SK-N-SH treated with all-trans-retinoic acid at 6 μM for 48 hours (cell line): ENCODE data around the gene GRAMD1B.

Experiments used
- OSR1 ChIP-seq: fragments of 250-450 bp; sonication (Bioruptor Pico); IDR thresholded peaks from 2 replicates; pipeline ENCODE4 v1.8.0; 2022; ENCODE audit warnings: moderate library complexity, mild to moderate bottlenecking, inconsistent platforms
- PATZ1 ChIP-seq: fragments of 250-450 bp; sonication (Bioruptor Pico); IDR thresholded peaks from 2 replicates; pipeline ENCODE4 v1.8.0; 2020; ENCODE audit warnings: mild to moderate bottlenecking, moderate library complexity, borderline replicate concordance
- POU6F1 ChIP-seq: fragments of 250-450 bp; sonication (Bioruptor Pico); IDR thresholded peaks from 2 replicates; pipeline ENCODE4 v1.8.0; 2021; ENCODE audit warnings: low read depth, mild to moderate bottlenecking, moderate library complexity, borderline replicate concordance
- SNAI2 ChIP-seq: fragments of 250-450 bp; sonication (Bioruptor Pico); IDR thresholded peaks from 2 replicates; pipeline ENCODE4 v1.5.0; 2020; ENCODE audit warnings: mild to moderate bottlenecking, moderate library complexity
- TSHZ2 ChIP-seq: fragments of 250-450 bp; sonication (Bioruptor Pico); IDR thresholded peaks from 2 replicates; pipeline ENCODE4 v1.5.0; 2020; ENCODE audit warnings: mild to moderate bottlenecking, moderate library complexity
- ZFP3 ChIP-seq: fragments of 250-450 bp; sonication (Bioruptor Pico); IDR thresholded peaks from 2 replicates; pipeline ENCODE4 v1.5.0; 2020; ENCODE audit warnings: mild to moderate bottlenecking, moderate library complexity
- ZNF565 ChIP-seq: fragments of 450-650 bp; formaldehyde crosslinking; conservative IDR thresholded peaks from 2 replicates; pipeline ENCODE4 v1.5.0; 2020; ENCODE audit warnings: low read depth, mild to moderate bottlenecking, moderate library complexity
- ZNF70 ChIP-seq: fragments of 450-650 bp; formaldehyde crosslinking; IDR thresholded peaks from 2 replicates; pipeline ENCODE4 v1.5.0; 2020; ENCODE audit warnings: mild to moderate bottlenecking, moderate library complexity

- TF ChIP-seq ZFP3 (CRISPR knock-in tag) = no peak
- TF ChIP-seq PATZ1 (CRISPR knock-in tag) = no peak
- no peak for TF ChIP-seq ZNF565 (CRISPR knock-in tag)
- no peak for TF ChIP-seq POU6F1 (CRISPR knock-in tag)
- no peak for TF ChIP-seq OSR1 (CRISPR knock-in tag)
- TF ChIP-seq ZNF70 (CRISPR knock-in tag) = no peak
- TF ChIP-seq SNAI2 (CRISPR knock-in tag) = no peak
- no peak for TF ChIP-seq TSHZ2 (CRISPR knock-in tag)
These were observed 116.4 kb downstream of the GRAMD1B start for GRCh38 chr11:123546515-123546914.
